Lower leg skin (tissue), 3 donors: ENCODE data around the gene G2E3.

Source experiments
- CTCF ChIP-seq, 3 donors: fragments of 450-650 bp; IDR thresholded peaks; one replicate each; pipeline ENCODE4 v1.5.1; 2016; ENCODE audit warnings: antibody characterized with exemption in 3 of 3, mild to moderate bottlenecking in 3 of 3, moderate library complexity in 2 of 3
- POLR2A ChIP-seq, 2 donors: fragments of 450-650 bp; IDR thresholded peaks; one replicate each; pipeline ENCODE4 v1.6.1; 2016 to 2017; ENCODE audit warnings: antibody characterized with exemption in 2 of 2, mild to moderate bottlenecking in 1 of 2, moderate library complexity in 1 of 2

- TF ChIP-seq CTCF (IDR thresholded peaks at IDR 0.05) (no peak), POLR2A (IDR thresholded peaks at IDR 0.05) (no peak)
Measured at GRCh38 chr14:30527196-30527595, 31.8 kb upstream of the G2E3 start.
